IMR-90 (cell line): Measurements from ENCODE around the gene PHC1. TPM values are rescaled to one million over a fixed set of nuclear protein-coding genes. Genes with fewer than 3 reads are reported as not detected.

Source experiments
- ATAC-seq: fragments of 200-7000 bp; cut with Tn5 transposase; 2 replicates; pipeline ENCODE4 v1.9.1; 2020; ENCODE audit warnings: low read depth, mild to moderate bottlenecking, moderate library complexity
- BruUV-seq: library from RNA; stranded (reverse); fragments of 400-500 nt; replicated peaks from 2 replicates; lab custom pipeline; 2021; lab: Mats Ljungman, UMichigan
- CTCF ChIA-PET: fragments of 300-600 bp; formaldehyde crosslinking; extraction: SDS; loops from one replicate; lab custom pipeline; 2021; ENCODE audit warnings: antibody characterized with exemption; lab: Yijun Ruan, JAX
- POLR2A ChIA-PET: fragments of 300-600 bp; sonication (Branson Sonifier 250); formaldehyde crosslinking; loops from one replicate; lab custom pipeline; 2022; ENCODE audit warnings: antibody characterized with exemption; ENCODE audit not compliant: unreplicated experiment; lab: Charles Lee
- DNase-seq: peaks from one replicate; pipeline ENCODE4 v3.0.0; 2013
- H2AFZ ChIP-seq: replicated peaks from 2 replicates; pipeline ENCODE3; 2013; ENCODE audit warnings: low read length, mild to moderate bottlenecking; ENCODE audit not compliant: poor library complexity
- H2AK5ac ChIP-seq: 2 replicates; pipeline ENCODE4 v1.6.1; 2013; ENCODE audit warnings: low read depth, low read length, inconsistent platforms
- H2AK9ac ChIP-seq: replicated peaks from 2 replicates; pipeline ENCODE3; 2013; ENCODE audit warnings: mild to moderate bottlenecking, low read depth, low read length, moderate library complexity; ENCODE audit not compliant: poor library complexity
- H2BK120ac ChIP-seq: 2 replicates; pipeline ENCODE4 v1.6.1; 2013; ENCODE audit warnings: low read depth, low read length, inconsistent platforms
- H2BK15ac ChIP-seq: 3 replicates; pipeline ENCODE4 v1.6.1; 2013; ENCODE audit warnings: low read depth, low read length, inconsistent platforms
- H2BK20ac ChIP-seq: 2 replicates; pipeline ENCODE4 v1.6.1; 2013; ENCODE audit warnings: low read depth, mild to moderate bottlenecking, inconsistent platforms, low read length, moderate library complexity
- H2BK5ac ChIP-seq: 2 replicates; pipeline ENCODE4 v1.6.1; 2013; ENCODE audit warnings: mild to moderate bottlenecking, low read depth, low read length, inconsistent platforms; ENCODE audit not compliant: poor library complexity, severe bottlenecking
- H3K14ac ChIP-seq: replicated peaks from 2 replicates; pipeline ENCODE4 v1.6.1; 2013; ENCODE audit warnings: low read depth, low read length, inconsistent platforms
- H3K18ac ChIP-seq: 2 replicates; pipeline ENCODE4 v1.6.1; 2013; ENCODE audit warnings: low read depth, low read length, control low read depth
- H3K23ac ChIP-seq: 2 replicates; pipeline ENCODE4 v1.6.1; 2013; ENCODE audit warnings: low read depth, low read length, inconsistent platforms
- H3K27ac ChIP-seq: 2 replicates; pipeline ENCODE4 v1.5.1; 2013; ENCODE audit warnings: mild to moderate bottlenecking, control low read depth, low read length; ENCODE audit not compliant: insufficient read depth
- H3K27me3 ChIP-seq: 2 replicates; pipeline ENCODE4 v1.6.1; 2013; ENCODE audit warnings: low read length; ENCODE audit not compliant: control insufficient read depth, insufficient read depth
- H3K36me3 ChIP-seq: 2 replicates; pipeline ENCODE4 v1.6.1; 2013; ENCODE audit warnings: low read length, mixed read lengths; ENCODE audit not compliant: control insufficient read depth, insufficient read depth
- H3K4ac ChIP-seq: 2 replicates; pipeline ENCODE4 v1.6.1; 2013; ENCODE audit warnings: low read depth, low read length, inconsistent platforms
- H3K4me1 ChIP-seq: 2 replicates; pipeline ENCODE4 v1.6.1; 2013; ENCODE audit warnings: low read length, mixed read lengths; ENCODE audit not compliant: control insufficient read depth, insufficient read depth
- H3K4me2 ChIP-seq: 2 replicates; pipeline ENCODE4 v1.6.1; 2013; ENCODE audit warnings: low read depth, mild to moderate bottlenecking, control low read depth, low read length, moderate library complexity
- H3K4me3 ChIP-seq: 2 replicates; pipeline ENCODE4 v1.5.1; 2013; ENCODE audit warnings: low read depth, mild to moderate bottlenecking, control low read depth, low read length, moderate library complexity; ENCODE audit not compliant: insufficient read depth
- H3K56ac ChIP-seq: 2 replicates; pipeline ENCODE4 v1.6.1; 2013; ENCODE audit warnings: low read length, inconsistent platforms; ENCODE audit not compliant: insufficient read depth; ENCODE audit errors: extremely low read depth
- H3K79me1 ChIP-seq, 2 experiments: 2 replicates each; pipeline ENCODE4 v1.6.1; 2013; ENCODE audit warnings: low read length in 2 of 2, inconsistent platforms in 1 of 2, low read depth in 1 of 2
- H3K9ac ChIP-seq: 2 replicates; pipeline ENCODE4 v1.6.1; 2013; ENCODE audit warnings: low read depth, low read length, control low read depth
- H3K9me1 ChIP-seq: 2 replicates; pipeline ENCODE4 v1.6.1; 2013; ENCODE audit warnings: low read length, inconsistent platforms; ENCODE audit not compliant: insufficient read depth
- H3K9me3 ChIP-seq: 2 replicates; pipeline ENCODE4 v1.6.1; 2013; ENCODE audit warnings: low read length; ENCODE audit not compliant: control insufficient read depth, insufficient read depth
- H4K20me1 ChIP-seq: 2 replicates; pipeline ENCODE4 v1.6.1; 2013; ENCODE audit warnings: low read length, inconsistent platforms; ENCODE audit not compliant: insufficient read depth
- H4K5ac ChIP-seq: 2 replicates; pipeline ENCODE4 v1.6.1; 2013; ENCODE audit warnings: mild to moderate bottlenecking, low read depth, low read length, control low read depth
- H4K8ac ChIP-seq, 2 experiments: 2 replicates each; pipeline ENCODE4 v1.6.1; 2013; ENCODE audit warnings: low read depth in 2 of 2, low read length in 2 of 2, control low read depth in 1 of 2, inconsistent platforms in 1 of 2
- H4K91ac ChIP-seq: 2 replicates; pipeline ENCODE4 v1.6.1; 2013; ENCODE audit warnings: low read depth, low read length, inconsistent platforms; ENCODE audit not compliant: insufficient read depth
- CEBPB ChIP-seq: IDR thresholded peaks from 2 replicates; pipeline ENCODE4 v1.6.1; 2012; ENCODE audit warnings: low read depth, low read length, improper control_type of control experiment
- RCOR1 ChIP-seq: IDR thresholded peaks from 2 replicates; pipeline ENCODE4 v1.6.1; 2012; ENCODE audit warnings: mild to moderate bottlenecking, low read length, improper control_type of control experiment; ENCODE audit not compliant: insufficient replicate concordance
- SMC3 ChIP-seq: fragments of 150-350 bp; IDR thresholded peaks from 2 replicates; pipeline ENCODE4 v1.6.1; 2016; ENCODE audit warnings: low read depth, mild to moderate bottlenecking, antibody characterized with exemption, low read length, moderate library complexity
- WGBS, 2 experiments: methylation state at CpG; one replicate each; pipeline versions ENCODE4 v1.1.5 to v1.1.7; 2013; ENCODE audit warnings: missing lambda C conversion rate in 2 of 2; ENCODE audit not compliant: insufficient read length in 1 of 2; ENCODE audit errors: extremely low coverage in 2 of 2; 5-methylcytosine and 5-hydroxymethylcytosine counted together
- dilution Hi-C: fragments of 300-500 bp; cut with HindIII; formaldehyde crosslinking; loops from one replicate; pipeline ENCODE4 v1.14.3; 2018; ENCODE audit warnings: low sequenced_read_pairs; ENCODE audit not compliant: unreplicated experiment
- in situ Hi-C: fragments of 300-500 bp; cut with MboI; formaldehyde crosslinking; loops from 3 replicates; pipeline ENCODE4 v1.14.3; 2019; ENCODE audit warnings: low sequenced_read_pairs, inconsistent platforms, mixed read lengths
- intact Hi-C: fragments of 100-400 bp; cut with micrococcal nuclease; formaldehyde crosslinking; loops from 2 replicates; pipeline ENCODE4 v1.10.0; 2022
- polyA plus RNA-seq, 3 experiments: library from polyadenylated mRNA; depleted of rRNA; stranded (reverse); fragments of >200 nt; gene quantifications; 2 replicates each; pipeline ENCODE4 v1.2.3, GENCODE V29; 2012; ENCODE audit warnings: low replicate concordance in 1 of 3
- total RNA-seq: library from RNA; depleted of rRNA; stranded (reverse); fragments of >200 nt; gene quantifications from 2 replicates; pipeline ENCODE4 v1.2.3, GENCODE V29; 2012; rRNA removed
- TF ChIP-seq, protein P1 (sequence below): fragments of 150-350 bp; IDR thresholded peaks from 2 replicates; pipeline ENCODE4 v1.6.1; 2017; ENCODE audit warnings: mild to moderate bottlenecking, antibody characterized with exemption, low read length, low read depth
- TF ChIP-seq, protein P2 (sequence below): fragments of 150-350 bp; IDR thresholded peaks from 2 replicates; pipeline ENCODE4 v1.6.1; 2016; ENCODE audit warnings: low read depth, mild to moderate bottlenecking, low read length, moderate library complexity, borderline replicate concordance

PHC1 gene
- total and polyA plus RNA-seq, 2 of the 4 experiments (the other 2 are of a cell fraction), result 9.1 to 23.1 TPM

DNA sequence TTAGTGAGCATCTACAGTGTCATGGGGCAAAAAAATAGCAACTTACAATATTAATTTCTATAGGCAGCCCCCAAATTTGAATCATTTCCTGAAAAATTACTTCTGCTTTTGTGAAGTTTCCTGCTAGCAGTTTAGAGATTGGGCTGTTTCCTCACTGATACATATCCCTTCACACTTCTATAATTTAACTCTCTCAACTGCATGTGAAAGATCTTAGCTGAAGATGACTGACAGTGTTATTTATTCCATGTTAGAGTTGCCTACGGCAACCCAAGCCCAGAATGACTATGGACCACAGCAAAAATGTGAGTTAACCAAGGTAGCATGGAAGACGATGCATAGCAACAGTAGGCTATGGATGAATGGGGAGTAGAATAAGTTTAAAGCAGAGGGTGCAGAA, 75.1 kb downstream of the PHC1 start, which contains the start of gene KLRG1:
Gene KLRG1 (plus strand): TSS at position 134 of the 400 bp plus-strand sequence. CDS start 90 bp downstream, at position 224.
- CTCF ChIA-PET, result interaction anchor here (0.6 to 0.7 kb wide), 2 partner anchors 39 to 263 kb away, joined by 5 to 7 read pairs; no protein-coding TSS in a partner anchor
- H4K8ac ChIP-seq, result no peak within 1 kb of the TSS
- no peaks in the 10 kb centered on the region for H3K79me1 ChIP-seq
- ATAC-seq, result no peak
- H2BK5ac ChIP-seq, result no peak within 1 kb of the TSS
- no peaks in the 10 kb centered on the region for H3K4me1 ChIP-seq
- no TSS peak for BruUV-seq
- no peak within 1 kb of the TSS for H2AFZ ChIP-seq
- no CpG with 5 or more reads among the region's 2 CpGs for WGBS, 2 experiments
- no peaks in the 10 kb centered on the region for H3K9me3 ChIP-seq
- no peak within 1 kb of the TSS for H2BK120ac ChIP-seq
- H3K36me3 ChIP-seq, result no peaks in the 10 kb centered on the region
- no peak within 1 kb of the TSS for H2AK9ac ChIP-seq
- H3K4me2 ChIP-seq, result no peak within 1 kb of the TSS
- POLR2A ChIA-PET, result no interaction called here
- H3K27me3 ChIP-seq, result no peaks in the 10 kb centered on the region
- no peak within 1 kb of the TSS for H3K23ac ChIP-seq
- H3K4me3 ChIP-seq, result no peak within 1 kb of the TSS
- no peak within 1 kb of the TSS for H3K56ac ChIP-seq
- no peak within 1 kb of the TSS for H4K91ac ChIP-seq
- H3K18ac ChIP-seq, result no peak within 1 kb of the TSS
- H2AK5ac ChIP-seq, result no peak within 1 kb of the TSS
- H3K9me1 ChIP-seq, result no peaks in the 10 kb centered on the region
- H3K14ac ChIP-seq, result no peak within 1 kb of the TSS
- no peaks in the 10 kb centered on the region for H4K20me1 ChIP-seq
- in situ Hi-C loops (no loop called here), dilution Hi-C loops (no loop called here), intact Hi-C loops (no loop called here)
- DNase-seq, result no peak
- H2BK20ac ChIP-seq, result no peak within 1 kb of the TSS
- no peak within 1 kb of the TSS for H2BK15ac ChIP-seq
- TF ChIP-seq, protein P1, sequence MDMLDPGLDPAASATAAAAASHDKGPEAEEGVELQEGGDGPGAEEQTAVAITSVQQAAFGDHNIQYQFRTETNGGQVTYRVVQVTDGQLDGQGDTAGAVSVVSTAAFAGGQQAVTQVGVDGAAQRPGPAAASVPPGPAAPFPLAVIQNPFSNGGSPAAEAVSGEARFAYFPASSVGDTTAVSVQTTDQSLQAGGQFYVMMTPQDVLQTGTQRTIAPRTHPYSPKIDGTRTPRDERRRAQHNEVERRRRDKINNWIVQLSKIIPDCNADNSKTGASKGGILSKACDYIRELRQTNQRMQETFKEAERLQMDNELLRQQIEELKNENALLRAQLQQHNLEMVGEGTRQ, result no peak
- no peak for TF ChIP-seq RCOR1
- TF ChIP-seq, protein P2, sequence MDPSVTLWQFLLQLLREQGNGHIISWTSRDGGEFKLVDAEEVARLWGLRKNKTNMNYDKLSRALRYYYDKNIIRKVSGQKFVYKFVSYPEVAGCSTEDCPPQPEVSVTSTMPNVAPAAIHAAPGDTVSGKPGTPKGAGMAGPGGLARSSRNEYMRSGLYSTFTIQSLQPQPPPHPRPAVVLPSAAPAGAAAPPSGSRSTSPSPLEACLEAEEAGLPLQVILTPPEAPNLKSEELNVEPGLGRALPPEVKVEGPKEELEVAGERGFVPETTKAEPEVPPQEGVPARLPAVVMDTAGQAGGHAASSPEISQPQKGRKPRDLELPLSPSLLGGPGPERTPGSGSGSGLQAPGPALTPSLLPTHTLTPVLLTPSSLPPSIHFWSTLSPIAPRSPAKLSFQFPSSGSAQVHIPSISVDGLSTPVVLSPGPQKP, result no peak
- no peak for TF ChIP-seq SMC3
- TF ChIP-seq CEBPB, result no peak
- H3K9ac ChIP-seq, result no peak within 1 kb of the TSS
- H3K4ac ChIP-seq, result no peak within 1 kb of the TSS
- H3K27ac ChIP-seq, result no peak within 1 kb of the TSS
- H4K5ac ChIP-seq, result no peak within 1 kb of the TSS

Other genes with a start within 250 kb of the PHC1 start
- gene RIMKLB, start 216.5 kb upstream of the PHC1 start, total RNA-seq, result 18.8 and 23.1 TPM in 2 replicates
- 10.1 and 12.5 TPM in 2 replicates for gene RIMKLB, start 216.5 kb upstream of the PHC1 start, polyA plus RNA-seq (2012; rRNA removed)
- gene A2ML1, start 91.9 kb upstream of the PHC1 start, total RNA-seq, result not detected in 2 replicates
- gene A2ML1, start 91.9 kb upstream of the PHC1 start, polyA plus RNA-seq (2012; rRNA removed), result not detected in 2 replicates
- gene M6PR, start 35.1 kb downstream of the PHC1 start, total RNA-seq, result 118 and 140 TPM in 2 replicates
- gene M6PR, start 35.1 kb downstream of the PHC1 start, polyA plus RNA-seq (2012; rRNA removed), result 71.1 and 86.6 TPM in 2 replicates
- gene KLRG1, start 75.0 kb downstream of the PHC1 start, total RNA-seq, result 0.54 and 0.56 TPM in 2 replicates
- gene KLRG1, start 75.0 kb downstream of the PHC1 start, polyA plus RNA-seq (2012; rRNA removed), result 0.36 and 0.47 TPM in 2 replicates
- 0.56 and 1.1 TPM in 2 replicates for gene A2M, start 201.4 kb downstream of the PHC1 start, total RNA-seq
- 3.2 and 3.6 TPM in 2 replicates for gene A2M, start 201.4 kb downstream of the PHC1 start, polyA plus RNA-seq (2012; rRNA removed)